GM21360 (cell line): Measurements from ENCODE around the gene ZFAND6.
"Not testable (repeated sequence)": the region's sequence is repeated elsewhere in the genome, so short reads cannot be mapped to it uniquely, and the experiment has no call there.

Experiments used
- ATAC-seq: cut with Tn5 transposase; IDR thresholded peaks from one replicate; pipeline ENCODE4 v1.9.1; 2021; ENCODE audit warnings: mild to moderate bottlenecking, moderate library complexity; ENCODE audit not compliant: unreplicated experiment

ZFAND6 gene

GRCh38 chr15:80095511-80095910 is 36.0 kb downstream of the ZFAND6 start:
- ATAC-seq: no peak

GRCh38 chr15:80095969-80096368 is 36.5 kb downstream of the ZFAND6 start:
- ATAC-seq: no peak

GRCh38 chr15:80098341-80098740 is 38.9 kb downstream of the ZFAND6 start:
- no peak for ATAC-seq

GRCh38 chr15:80099241-80099640 is 39.8 kb downstream of the ZFAND6 start:
- peak; percentile 54 for ATAC-seq

- ATAC-seq: peak; percentile 55
Observed at GRCh38 chr15:80099662-80100061, 40.2 kb downstream of the ZFAND6 start.

GRCh38 chr15:80100247-80100646 is 40.8 kb downstream of the ZFAND6 start:
- ATAC-seq: no peak

GRCh38 chr15:80105193-80105592 is 45.7 kb downstream of the ZFAND6 start:
- ATAC-seq: no peak

- no peak for ATAC-seq
Observed at GRCh38 chr15:80105595-80105994, 46.1 kb downstream of the ZFAND6 start.

- ATAC-seq: no peak
Observed at GRCh38 chr15:80106051-80106450, 46.6 kb downstream of the ZFAND6 start.

- ATAC-seq: no peak
Observed at GRCh38 chr15:80107204-80107603, 47.7 kb downstream of the ZFAND6 start.

- no peak for ATAC-seq
Observed at GRCh38 chr15:80107774-80108173, 48.3 kb downstream of the ZFAND6 start.

- ATAC-seq: no peak
Observed at GRCh38 chr15:80109388-80109787, 49.9 kb downstream of the ZFAND6 start.

- ATAC-seq: no peak
Observed at GRCh38 chr15:80110920-80111319, 51.4 kb downstream of the ZFAND6 start.

- ATAC-seq: no peak
Observed at GRCh38 chr15:80114114-80114513, 54.6 kb downstream of the ZFAND6 start.

- ATAC-seq: no peak
Observed at GRCh38 chr15:80115021-80115420, 55.5 kb downstream of the ZFAND6 start.

- ATAC-seq: no peak
Observed at GRCh38 chr15:80118956-80119355, 59.5 kb downstream of the ZFAND6 start.

- no peak for ATAC-seq
Observed at GRCh38 chr15:80120636-80121035, 61.2 kb downstream of the ZFAND6 start.

- no peak for ATAC-seq
Observed at GRCh38 chr15:80121546-80121945, 62.1 kb downstream of the ZFAND6 start.

- no peak for ATAC-seq
Observed at GRCh38 chr15:80123034-80123433, 63.6 kb downstream of the ZFAND6 start.

GRCh38 chr15:80127253-80127652 is 67.8 kb downstream of the ZFAND6 start:
- ATAC-seq: not testable (repeated sequence)

GRCh38 chr15:80127911-80128310 is 68.4 kb downstream of the ZFAND6 start:
- ATAC-seq: no peak

- ATAC-seq: no peak
Observed at GRCh38 chr15:80132382-80132781, 72.9 kb downstream of the ZFAND6 start.

GRCh38 chr15:80136854-80137253 is 77.4 kb downstream of the ZFAND6 start:
- no peak for ATAC-seq

GRCh38 chr15:80138961-80139360 is 79.5 kb downstream of the ZFAND6 start:
- no peak for ATAC-seq
